ENCODE data around the gene MFSD1.

- TF ChIP-seq CTCF (IDR thresholded peaks at IDR 0.05 in 4 of 5, conservative IDR thresholded peaks at IDR 0.05 in 1 of 5) (no peak), POLR2A (IDR thresholded peaks at IDR 0.05) (no peak)
Measured at GRCh38 chr3:158773845-158774830, 27.7 kb upstream of the MFSD1 start.
